HFF-Myc (cell line): Measurements from ENCODE around the gene SORCS2.

Source experiments
- DNase-seq: peaks from one replicate; pipeline ENCODE4 v3.0.0-alpha.2; 2011; ENCODE audit warnings: low read depth; ENCODE audit errors: extremely low read depth
- H3K4me3 ChIP-seq: replicated peaks from 2 replicates; pipeline ENCODE4 v1.5.1; 2011; ENCODE audit warnings: low read depth, mild to moderate bottlenecking, control low read depth, low read length
- TF ChIP-seq, protein P1 (sequence below): IDR thresholded peaks from 2 replicates; pipeline ENCODE4 v1.5.1; 2012; ENCODE audit warnings: mild to moderate bottlenecking, low read depth, low read length, control low read depth; ENCODE audit errors: missing control alignments

SORCS2 gene

DNA sequence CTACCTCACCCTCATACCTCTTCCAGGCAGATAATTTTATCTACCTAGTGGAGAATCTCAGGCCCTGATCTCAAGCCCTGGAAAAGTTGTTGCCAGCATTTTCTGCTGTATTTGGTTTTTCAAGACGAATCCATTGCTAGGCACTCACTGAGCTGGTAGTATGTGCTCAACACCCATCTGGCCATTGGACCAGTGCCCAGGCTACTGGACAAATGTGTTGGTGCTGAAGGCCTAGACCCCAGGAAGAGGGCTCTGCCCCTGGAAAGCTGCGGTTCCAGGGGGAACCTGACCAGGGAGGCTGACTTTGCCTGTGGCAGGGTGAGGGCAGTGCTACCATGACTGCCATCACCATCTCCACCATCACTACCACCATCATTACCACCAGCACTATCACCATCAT lies 170.0 kb downstream of the SORCS2 start:
- TF ChIP-seq, protein P1, sequence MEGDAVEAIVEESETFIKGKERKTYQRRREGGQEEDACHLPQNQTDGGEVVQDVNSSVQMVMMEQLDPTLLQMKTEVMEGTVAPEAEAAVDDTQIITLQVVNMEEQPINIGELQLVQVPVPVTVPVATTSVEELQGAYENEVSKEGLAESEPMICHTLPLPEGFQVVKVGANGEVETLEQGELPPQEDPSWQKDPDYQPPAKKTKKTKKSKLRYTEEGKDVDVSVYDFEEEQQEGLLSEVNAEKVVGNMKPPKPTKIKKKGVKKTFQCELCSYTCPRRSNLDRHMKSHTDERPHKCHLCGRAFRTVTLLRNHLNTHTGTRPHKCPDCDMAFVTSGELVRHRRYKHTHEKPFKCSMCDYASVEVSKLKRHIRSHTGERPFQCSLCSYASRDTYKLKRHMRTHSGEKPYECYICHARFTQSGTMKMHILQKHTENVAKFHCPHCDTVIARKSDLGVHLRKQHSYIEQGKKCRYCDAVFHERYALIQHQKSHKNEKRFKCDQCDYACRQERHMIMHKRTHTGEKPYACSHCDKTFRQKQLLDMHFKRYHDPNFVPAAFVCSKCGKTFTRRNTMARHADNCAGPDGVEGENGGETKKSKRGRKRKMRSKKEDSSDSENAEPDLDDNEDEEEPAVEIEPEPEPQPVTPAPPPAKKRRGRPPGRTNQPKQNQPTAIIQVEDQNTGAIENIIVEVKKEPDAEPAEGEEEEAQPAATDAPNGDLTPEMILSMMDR, result no peak
- no peak for DNase-seq
- no peak overlapping the region for H3K4me3 ChIP-seq

DNA sequence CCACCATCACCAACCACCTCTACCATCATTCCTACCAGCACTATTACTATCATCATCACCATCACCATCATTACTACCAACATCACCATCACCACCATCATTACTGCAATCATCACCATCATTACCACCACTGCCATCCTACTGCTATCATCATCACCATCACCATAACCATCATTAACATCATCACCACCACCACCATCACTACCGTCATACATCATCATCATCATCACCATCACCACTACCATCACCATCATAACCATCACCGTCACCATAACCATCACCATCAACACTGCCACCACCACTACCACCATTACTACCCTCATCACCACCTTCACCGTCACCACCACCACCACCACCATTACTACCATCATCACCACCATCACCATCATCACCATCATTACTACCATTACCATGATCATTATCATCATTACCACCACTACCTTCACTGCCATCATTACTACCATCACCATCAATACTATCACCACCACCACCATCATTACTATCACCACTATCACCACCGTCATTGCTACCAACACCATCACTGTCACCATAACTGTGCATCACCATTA lies 170.6 kb downstream of the SORCS2 start:
- DNase-seq, result no peak
- H3K4me3 ChIP-seq, result no peak overlapping the region
- TF ChIP-seq, protein P1, result no peak

DNA sequence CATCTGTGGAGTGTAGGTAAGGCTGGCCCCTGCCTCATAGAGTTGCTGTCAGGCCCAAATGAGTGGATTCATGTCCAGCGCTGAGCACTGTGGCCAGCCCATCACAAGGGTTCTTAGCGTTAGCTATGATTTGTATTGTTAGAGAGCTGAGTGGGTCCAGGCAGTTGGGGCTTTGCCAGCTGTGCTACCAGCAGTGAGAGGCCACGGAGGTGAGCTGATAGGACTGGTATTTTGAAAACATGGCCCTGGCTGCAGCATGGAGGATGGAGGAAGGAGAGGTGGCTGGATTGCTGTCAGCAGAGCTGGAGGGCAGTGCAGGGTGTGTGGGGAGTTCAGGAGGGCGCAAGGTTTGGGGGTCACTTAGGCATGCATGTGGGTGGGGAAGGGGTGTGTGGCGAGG lies 172.6 kb downstream of the SORCS2 start:
- H3K4me3 ChIP-seq, result no peak overlapping the region
- DNase-seq, result no peak
- TF ChIP-seq, protein P1, result no peak

DNA sequence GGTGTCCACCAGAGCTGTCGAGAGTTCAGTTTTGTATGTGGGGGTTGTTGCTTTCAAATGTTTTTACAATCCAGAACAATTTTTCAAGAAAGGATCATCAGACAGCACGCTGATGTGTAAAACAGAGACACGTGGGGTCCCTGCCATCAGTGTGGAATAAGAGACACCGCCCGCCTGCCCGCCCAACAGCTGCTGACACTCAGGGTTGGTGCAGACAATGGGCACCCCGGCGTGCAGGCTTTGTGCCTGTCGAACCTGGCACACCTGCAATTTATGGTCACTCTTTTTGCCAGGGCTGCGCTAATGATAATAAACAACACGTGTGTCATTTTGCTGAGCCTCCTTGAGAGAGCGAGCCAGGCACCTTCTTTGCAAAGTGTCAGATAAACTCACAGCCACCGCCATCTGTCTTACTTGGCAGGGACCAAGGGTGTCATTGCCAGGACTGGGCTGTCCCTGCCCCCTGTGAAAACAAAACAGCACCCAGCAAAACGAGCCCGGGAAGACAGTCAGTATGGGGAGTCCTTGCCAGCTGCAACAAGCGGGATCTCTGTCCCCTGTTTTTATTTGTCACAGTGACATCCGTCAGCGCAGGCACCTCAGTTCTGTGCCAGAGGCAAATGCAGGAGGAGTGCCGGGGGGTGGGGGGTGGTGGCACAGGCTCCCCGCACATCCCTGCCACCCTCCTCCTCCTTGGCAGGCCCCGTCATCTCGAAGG lies 173.3 kb downstream of the SORCS2 start:
- no peak overlapping the region for H3K4me3 ChIP-seq
- DNase-seq, result no peak
- TF ChIP-seq, protein P1, result no peak

DNA sequence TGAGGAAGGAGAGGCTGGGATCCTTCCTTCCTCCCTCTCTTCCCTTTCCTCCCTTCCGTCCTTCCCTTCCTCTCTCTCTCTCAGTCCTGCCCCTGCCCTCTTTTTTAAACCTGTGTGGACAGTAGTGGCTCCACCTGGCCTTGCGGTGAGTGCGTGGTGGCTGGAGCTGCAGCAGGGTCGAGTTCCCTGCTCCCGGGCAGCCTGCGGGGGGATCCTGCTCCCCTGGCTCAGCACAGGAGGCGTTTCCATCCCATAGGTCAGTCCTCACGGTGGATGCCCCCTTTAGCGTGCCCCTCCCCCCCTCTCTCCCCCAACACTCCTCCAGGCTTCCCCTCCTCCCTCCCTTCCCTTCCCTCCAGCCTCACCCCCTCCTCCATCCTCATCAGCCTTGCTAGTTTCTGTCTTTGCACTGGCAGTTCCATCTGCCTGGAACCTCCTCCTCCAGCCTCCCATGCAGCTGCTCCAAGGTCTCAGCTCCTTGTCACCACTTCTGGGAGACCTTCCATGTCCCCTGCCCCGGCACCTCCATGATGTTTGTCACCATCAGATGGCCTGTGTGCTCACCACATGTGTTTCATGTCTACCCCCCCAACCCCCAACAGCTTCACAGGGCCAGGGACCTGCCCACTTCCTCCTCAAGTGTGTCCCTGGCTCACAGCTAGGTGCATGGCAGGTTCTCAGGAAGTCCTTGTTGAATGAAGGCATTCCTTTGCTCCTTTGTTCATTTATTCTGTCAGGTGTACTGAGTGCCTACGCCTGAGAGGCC lies 174.0 kb downstream of the SORCS2 start:
- TF ChIP-seq, protein P1, result no peak
- no peak for DNase-seq
- no peak overlapping the region for H3K4me3 ChIP-seq

DNA sequence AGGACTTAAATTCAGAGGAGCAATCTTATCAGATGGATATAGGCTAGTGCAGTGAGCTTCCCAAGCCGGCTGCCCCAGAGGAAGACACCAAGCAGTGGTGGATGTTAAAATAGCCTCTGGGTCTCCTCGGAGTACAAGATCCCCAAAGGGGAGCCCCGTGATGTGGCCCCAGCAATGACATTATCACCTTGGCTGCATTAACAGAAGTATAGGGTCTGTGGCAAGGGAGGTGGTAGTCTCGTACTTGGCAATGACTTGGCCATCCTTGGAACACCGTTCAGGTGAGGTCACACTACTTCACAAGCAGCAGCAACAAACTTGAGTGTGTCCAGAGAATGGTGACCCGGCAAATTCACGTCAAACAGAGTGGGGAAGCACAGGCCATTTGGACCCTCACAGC lies 174.6 kb downstream of the SORCS2 start:
- no peak for DNase-seq
- TF ChIP-seq, protein P1, result no peak
- H3K4me3 ChIP-seq, result no peak overlapping the region
